DMS153 treated with DMSO at 0.1 percent for 48 hours (cell line): ENCODE data around the gene CPVL.

Experiments
- DNase-seq: peaks from one replicate; lab custom pipeline; 2025; ENCODE audit not compliant: unreplicated experiment; lab: John Stamatoyannopoulos, UW

CPVL gene

GRCh38 chr7:29045258-29046086, 100.9 kb downstream of the CPVL start:
- DNase-seq = no peak

- no peak for DNase-seq
Observed at GRCh38 chr7:29044554-29044953, 101.8 kb downstream of the CPVL start.

GRCh38 chr7:29043576-29043975, 102.8 kb downstream of the CPVL start:
- no peak for DNase-seq

- no peak for DNase-seq
Observed at GRCh38 chr7:29042824-29043231, 103.5 kb downstream of the CPVL start.

GRCh38 chr7:29041991-29042390, 104.3 kb downstream of the CPVL start:
- no peak for DNase-seq

- no peak for DNase-seq
Observed at GRCh38 chr7:29040579-29040925, 105.8 kb downstream of the CPVL start.

GRCh38 chr7:29039821-29040578, 106.3 kb downstream of the CPVL start:
- DNase-seq = no peak

GRCh38 chr7:29038463-29038862, 107.9 kb downstream of the CPVL start:
- peak; percentile 71 for DNase-seq

- DNase-seq = no peak
Observed at GRCh38 chr7:29035044-29035740, 111.1 kb downstream of the CPVL start.

- DNase-seq = no peak
Observed at GRCh38 chr7:29033584-29033983, 112.8 kb downstream of the CPVL start.

- no peak for DNase-seq
Observed at GRCh38 chr7:29032146-29032545, 114.2 kb downstream of the CPVL start.

- DNase-seq = no peak
Observed at GRCh38 chr7:29030781-29031275, 115.5 kb downstream of the CPVL start.

- DNase-seq = no peak
Observed at GRCh38 chr7:29022291-29022988, 123.9 kb downstream of the CPVL start.

GRCh38 chr7:29019896-29020295, 126.4 kb downstream of the CPVL start:
- DNase-seq = no peak

GRCh38 chr7:29019387-29019786, 127.0 kb downstream of the CPVL start:
- no peak for DNase-seq

GRCh38 chr7:29017713-29018112, 128.6 kb downstream of the CPVL start:
- DNase-seq = peak; percentile 67

- no peak for DNase-seq
Observed at GRCh38 chr7:29014725-29015124, 131.6 kb downstream of the CPVL start.

GRCh38 chr7:29013931-29014330, 132.4 kb downstream of the CPVL start:
- DNase-seq = no peak

- no peak for DNase-seq
Observed at GRCh38 chr7:29013082-29013695, 133.1 kb downstream of the CPVL start.

GRCh38 chr7:29009947-29010346, 136.4 kb downstream of the CPVL start:
- DNase-seq = no peak

GRCh38 chr7:29008590-29008989, 137.7 kb downstream of the CPVL start:
- no peak for DNase-seq
